HG02970 (cell line): Measurements from ENCODE around the gene GABBR2.

Source experiments
- ATAC-seq: cut with Tn5 transposase; IDR thresholded peaks from one replicate; pipeline ENCODE4 v1.9.1; 2021; ENCODE audit warnings: mild to moderate bottlenecking, moderate library complexity, moderate number of reproducible peaks; ENCODE audit not compliant: unreplicated experiment, low FRiP score

The GABBR2 gene

DNA sequence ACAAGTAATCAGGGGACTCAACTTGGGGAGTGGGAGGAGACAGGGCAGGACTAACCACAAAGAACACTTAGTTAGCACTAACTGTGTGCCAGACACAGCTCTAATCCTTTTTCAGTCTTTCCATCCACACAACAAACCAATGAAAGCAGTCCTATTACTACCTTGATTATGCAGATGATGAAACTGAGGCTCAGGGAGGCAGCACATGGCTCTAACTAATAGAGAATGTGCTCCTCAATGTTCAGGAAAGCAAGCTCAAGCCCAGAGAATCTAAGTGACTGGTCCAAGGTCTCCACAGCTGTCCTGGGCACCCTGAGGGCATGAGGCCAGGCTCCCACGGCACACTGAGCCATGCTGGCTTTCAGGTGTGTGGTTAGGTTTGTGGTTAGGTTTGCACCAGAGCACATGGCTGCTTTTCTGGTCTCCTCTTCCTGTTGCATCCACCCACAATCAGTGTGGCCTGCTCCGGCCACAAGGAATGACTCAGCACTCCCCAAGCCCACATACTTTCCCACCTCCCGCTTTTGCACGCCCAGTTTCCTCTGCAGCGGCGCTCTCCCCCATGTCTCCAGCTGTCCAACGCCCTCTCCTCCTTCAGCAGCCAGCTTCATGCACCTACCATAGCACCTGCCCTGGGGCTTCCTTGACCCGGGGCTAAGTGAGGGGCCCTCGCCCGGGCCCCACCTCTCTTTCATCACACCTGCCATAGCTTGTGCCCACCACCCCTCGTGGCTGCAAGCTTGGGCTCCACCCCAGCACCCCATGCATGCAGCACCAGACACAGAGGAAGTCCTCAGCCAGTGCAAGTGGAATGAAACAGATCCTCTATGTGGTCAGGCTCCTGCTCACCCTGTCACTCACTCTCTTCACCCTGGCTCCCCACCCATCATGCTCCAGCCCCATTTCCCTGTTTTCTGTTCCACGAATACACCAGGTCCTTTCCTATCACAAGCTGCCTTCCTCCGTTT is 133.1 kb downstream of the GABBR2 start:
- ATAC-seq = peak; percentile 56

DNA sequence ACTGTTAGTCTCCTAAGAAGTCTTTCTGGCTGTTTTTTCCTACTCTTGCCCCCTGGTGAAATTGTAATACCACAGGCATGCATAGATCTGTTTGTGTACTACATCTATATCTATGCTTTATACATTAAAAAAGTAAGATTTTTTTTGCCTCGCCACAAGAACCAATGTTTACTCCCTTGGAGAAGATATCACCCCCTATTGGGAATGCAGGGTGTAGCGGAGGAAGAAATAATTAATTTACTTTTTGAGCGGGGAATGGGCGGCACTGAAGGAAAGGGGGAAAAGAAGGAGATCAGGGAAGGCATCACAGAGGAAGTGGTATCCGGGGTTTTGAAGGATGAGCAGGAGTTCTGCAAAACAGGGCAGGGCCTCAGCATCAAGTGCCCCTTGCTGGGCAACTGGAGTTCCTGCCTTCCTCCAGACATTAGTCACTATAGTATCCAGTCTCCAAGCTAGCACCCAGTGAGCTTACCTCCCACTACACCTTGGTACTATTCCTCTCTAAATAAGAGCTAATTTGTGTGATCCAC is 134.9 kb downstream of the GABBR2 start:
- ATAC-seq = no peak

GRCh38 chr9:98572796-98573195 is 135.9 kb downstream of the GABBR2 start:
- ATAC-seq = no peak

GRCh38 chr9:98572054-98572627 is 136.6 kb downstream of the GABBR2 start:
- no peak for ATAC-seq

GRCh38 chr9:98571643-98572042 is 137.1 kb downstream of the GABBR2 start:
- ATAC-seq = no peak

GRCh38 chr9:98570663-98571440 is 137.9 kb downstream of the GABBR2 start:
- ATAC-seq = no peak

- ATAC-seq = no peak
Observed at GRCh38 chr9:98570055-98570454, 138.7 kb downstream of the GABBR2 start.

DNA sequence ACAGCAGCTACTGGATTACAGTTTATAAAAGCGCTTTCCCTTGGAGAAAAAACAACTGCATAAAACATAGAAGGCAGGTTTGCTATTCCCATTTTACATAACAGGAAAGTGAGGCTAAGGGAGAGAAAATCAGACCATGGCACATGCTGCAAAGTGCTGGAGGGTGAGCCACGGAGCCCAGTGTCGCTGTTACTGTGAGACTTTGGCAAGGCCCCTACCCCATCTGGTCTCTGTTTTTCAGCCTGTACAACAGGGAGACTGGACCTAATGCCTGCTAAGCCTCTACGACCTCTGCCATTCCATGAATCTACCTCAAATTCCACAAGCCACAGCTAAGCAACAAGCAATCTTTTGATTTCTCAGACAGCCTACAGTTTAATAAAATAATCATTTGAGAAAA is 139.2 kb downstream of the GABBR2 start:
- no peak for ATAC-seq

GRCh38 chr9:98568909-98569469 is 139.7 kb downstream of the GABBR2 start:
- ATAC-seq = no peak

DNA sequence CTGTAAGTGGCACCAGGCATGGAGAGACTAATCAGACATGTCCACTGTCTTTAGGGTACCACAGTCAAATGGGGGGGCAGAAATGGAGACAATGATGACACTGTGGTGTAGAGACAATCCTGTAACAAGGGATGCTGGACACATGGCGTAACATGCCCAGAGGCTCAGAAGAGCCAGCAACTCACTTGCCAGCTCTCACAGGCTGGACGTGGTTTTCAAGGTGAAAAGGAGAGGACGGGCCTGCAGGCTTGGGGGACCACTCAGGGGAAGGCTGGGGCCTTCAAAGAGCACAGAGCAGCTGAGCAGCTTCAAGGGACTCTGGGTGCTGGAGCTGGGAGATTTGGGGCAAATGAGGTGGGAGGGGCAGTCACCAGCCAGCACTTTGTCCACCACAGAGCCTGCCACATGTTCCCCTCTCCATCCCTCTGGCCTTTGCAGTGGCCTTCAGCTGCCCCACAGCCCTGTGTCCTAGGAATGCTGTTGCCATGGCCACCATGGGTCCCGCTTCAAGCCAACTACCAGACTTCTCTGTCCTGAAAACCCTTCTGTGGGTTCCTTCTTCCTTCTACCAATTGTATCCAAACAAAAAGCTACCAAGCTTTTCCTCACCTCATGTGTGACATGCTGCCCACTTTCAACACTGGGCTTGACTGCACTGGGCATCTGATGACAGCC is 140.4 kb downstream of the GABBR2 start:
- no peak for ATAC-seq

GRCh38 chr9:98567540-98568233 is 141.0 kb downstream of the GABBR2 start:
- no peak for ATAC-seq

GRCh38 chr9:98565152-98566135 is 143.3 kb downstream of the GABBR2 start:
- ATAC-seq = no peak

DNA sequence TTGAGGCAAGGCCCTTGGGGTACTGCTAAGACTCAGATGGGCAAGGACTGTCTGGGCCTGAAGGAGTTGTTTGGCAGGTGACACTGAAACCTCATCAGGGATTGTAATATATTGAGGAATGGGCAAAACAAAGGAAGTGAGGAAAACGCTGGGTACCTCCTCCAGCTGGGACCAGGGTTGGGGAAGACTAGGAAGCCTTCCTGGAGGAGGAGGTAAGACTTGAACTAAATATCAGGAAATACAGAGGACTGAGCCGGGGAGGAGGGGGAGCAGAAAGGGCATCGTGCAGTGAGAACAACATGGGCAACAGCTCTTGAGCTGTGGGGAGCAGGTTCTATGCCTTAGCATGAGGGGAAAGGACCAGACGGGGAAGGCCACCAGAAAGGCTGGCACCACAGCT is 144.0 kb downstream of the GABBR2 start:
- ATAC-seq = no peak

- no peak for ATAC-seq
Observed at GRCh38 chr9:98563988-98564387, 144.7 kb downstream of the GABBR2 start.

DNA sequence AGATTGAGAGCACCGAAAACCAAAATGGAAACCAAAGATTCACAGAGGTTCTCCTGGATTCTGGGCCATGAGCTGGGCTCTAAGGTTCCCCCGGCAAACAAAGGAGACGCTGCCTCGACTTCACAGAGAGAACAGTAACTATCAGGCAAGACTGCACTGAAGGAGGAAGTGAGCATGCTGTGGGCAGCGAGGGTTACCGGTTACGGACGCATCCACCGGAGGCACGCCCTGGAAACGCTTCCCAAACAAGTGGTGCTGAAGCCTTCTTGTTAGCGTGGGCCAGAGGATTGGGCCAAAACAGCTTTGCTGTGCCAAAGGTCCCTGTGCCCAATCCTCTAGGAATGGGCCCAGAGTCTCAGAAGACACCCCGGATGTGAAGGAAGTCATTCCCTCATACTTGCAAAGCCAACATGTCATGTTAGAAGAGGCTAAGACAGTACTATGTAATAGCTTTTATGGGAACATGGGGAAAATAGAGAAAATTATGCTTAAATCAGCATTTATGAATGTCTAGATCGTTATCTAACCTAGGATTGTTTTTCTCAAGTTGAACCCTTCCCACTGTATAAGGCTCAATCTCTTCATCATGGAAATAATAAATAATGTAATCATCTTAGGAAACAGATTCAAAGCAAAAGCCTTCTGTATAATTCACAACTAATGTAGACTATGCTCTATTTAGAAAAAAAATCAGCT is 145.4 kb downstream of the GABBR2 start:
- ATAC-seq = no peak

GRCh38 chr9:98559561-98559960 is 149.2 kb downstream of the GABBR2 start:
- ATAC-seq = no peak

DNA sequence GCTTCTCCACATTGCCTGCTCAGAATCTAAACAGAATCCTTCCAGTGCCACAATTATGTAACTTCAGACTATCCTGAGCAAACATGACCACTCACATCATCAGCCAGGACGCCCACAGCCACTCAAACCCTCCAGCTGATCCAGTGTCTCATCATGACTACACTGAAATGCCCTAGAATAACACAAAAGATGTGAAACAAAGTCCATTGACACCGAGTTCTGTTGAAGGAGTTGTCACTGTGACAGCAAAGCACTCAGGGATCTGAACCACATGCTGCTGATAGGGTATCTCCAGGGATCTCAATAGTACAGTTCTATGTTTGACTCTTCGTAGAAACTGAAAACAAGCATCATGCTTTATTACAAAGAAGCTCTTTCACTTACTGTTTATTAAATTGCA is 150.2 kb downstream of the GABBR2 start:
- no peak for ATAC-seq

DNA sequence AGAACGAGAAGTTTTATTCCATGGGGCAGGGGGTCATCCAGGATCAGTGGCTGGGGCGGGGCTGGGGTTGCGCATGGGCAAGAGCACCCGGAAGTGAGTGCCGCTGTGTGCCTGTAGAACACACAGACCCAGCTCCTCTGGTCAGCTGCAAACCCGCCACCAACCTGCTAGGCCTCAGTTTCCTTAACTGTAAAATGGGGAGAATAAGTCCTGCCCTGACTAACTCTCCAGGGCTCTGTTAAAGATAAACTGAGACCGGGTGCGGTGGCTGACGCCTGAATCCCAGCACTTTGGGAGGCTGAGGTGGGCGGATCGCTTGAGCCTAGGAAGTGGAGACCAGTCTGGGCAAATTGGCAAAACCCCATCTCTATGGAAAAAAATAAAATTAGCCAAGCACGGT is 152.2 kb downstream of the GABBR2 start:
- ATAC-seq = no peak
